Mesothelial cell of epicardium (in vitro differentiated cells): ENCODE measurements around the gene LSM6. TPM values are rescaled to one million over a fixed set of nuclear protein-coding genes. Genes with fewer than 3 reads are reported as not detected.

Source experiments
- DNase-seq, 2 experiments: peaks; one replicate each; pipeline ENCODE4 v3.0.0; 2021; ENCODE audit warnings: low spot score in 2 of 2; ENCODE audit not compliant: unreplicated experiment in 2 of 2
- H3K27ac Mint-ChIP-seq: 2 replicates; pipeline ENCODE4 v1.8.0; 2021; ENCODE audit warnings: mixed read lengths
- H3K27me3 Mint-ChIP-seq: 2 replicates; pipeline ENCODE4 v1.8.0; 2021; ENCODE audit warnings: low read depth, mixed read lengths
- H3K36me3 Mint-ChIP-seq: 2 replicates; pipeline ENCODE4 v1.8.0; 2021; ENCODE audit warnings: mixed read lengths
- H3K4me1 Mint-ChIP-seq: 2 replicates; pipeline ENCODE4 v1.8.0; 2021; ENCODE audit warnings: mixed read lengths
- H3K4me3 Mint-ChIP-seq: 2 replicates; pipeline ENCODE4 v1.8.0; 2021; ENCODE audit warnings: mild to moderate bottlenecking, moderate library complexity, mixed read lengths
- H3K9me3 Mint-ChIP-seq: 2 replicates; pipeline ENCODE4 v1.8.0; 2021; ENCODE audit warnings: mixed read lengths
- total RNA-seq: library from RNA; stranded (reverse); gene quantifications from 3 replicates; pipeline ENCODE4 v1.2.1, GENCODE V29; 2021
- TF ChIP-seq, protein P1 (sequence below): fragments of 200-600 bp; sonication (generic); IDR thresholded peaks from one replicate; pipeline ENCODE4 v1.5.0; 2021; ENCODE audit warnings: antibody characterized with exemption; ENCODE audit not compliant: unreplicated experiment

Gene LSM6
- total RNA-seq, 1 donor from 2014 or later = 37.0 TPM

DNA sequence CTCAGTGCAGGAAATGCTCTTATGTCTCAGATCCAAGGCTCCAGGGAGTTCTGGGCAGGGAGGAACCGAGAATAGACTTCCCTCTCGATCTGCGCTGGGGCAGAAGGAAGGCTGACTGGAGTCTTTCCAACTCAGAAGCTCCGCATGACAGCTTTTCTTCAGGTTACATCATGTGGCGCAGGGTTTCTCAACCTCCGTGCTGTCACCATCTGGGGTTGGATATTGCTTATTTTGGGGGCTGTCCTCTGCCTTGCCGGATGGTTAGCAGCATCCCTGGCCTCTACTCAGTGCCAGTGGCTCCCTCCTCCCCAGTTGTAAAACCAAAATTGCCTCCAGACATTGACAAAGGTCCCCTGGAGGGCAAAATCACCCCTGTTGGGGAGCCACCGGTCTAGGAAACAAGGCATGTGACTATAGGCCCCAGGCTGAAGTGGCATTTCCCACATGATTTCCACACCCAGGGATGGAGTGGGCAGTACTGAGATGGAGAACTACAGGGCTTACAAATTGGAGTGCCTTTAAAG lies 60.2 kb downstream of the LSM6 start:
- Mint-ChIP-seq H3K4me3 (no peak overlapping the region), H3K27me3 (peaks cover 11% of the 10 kb centered on the region), H3K27ac (no peak overlapping the region), H3K36me3 (no peaks in the 10 kb centered on the region), H3K4me1 (no peaks in the 10 kb centered on the region), H3K9me3 (peaks cover 8% of the 10 kb centered on the region)
- TF ChIP-seq, protein P1, sequence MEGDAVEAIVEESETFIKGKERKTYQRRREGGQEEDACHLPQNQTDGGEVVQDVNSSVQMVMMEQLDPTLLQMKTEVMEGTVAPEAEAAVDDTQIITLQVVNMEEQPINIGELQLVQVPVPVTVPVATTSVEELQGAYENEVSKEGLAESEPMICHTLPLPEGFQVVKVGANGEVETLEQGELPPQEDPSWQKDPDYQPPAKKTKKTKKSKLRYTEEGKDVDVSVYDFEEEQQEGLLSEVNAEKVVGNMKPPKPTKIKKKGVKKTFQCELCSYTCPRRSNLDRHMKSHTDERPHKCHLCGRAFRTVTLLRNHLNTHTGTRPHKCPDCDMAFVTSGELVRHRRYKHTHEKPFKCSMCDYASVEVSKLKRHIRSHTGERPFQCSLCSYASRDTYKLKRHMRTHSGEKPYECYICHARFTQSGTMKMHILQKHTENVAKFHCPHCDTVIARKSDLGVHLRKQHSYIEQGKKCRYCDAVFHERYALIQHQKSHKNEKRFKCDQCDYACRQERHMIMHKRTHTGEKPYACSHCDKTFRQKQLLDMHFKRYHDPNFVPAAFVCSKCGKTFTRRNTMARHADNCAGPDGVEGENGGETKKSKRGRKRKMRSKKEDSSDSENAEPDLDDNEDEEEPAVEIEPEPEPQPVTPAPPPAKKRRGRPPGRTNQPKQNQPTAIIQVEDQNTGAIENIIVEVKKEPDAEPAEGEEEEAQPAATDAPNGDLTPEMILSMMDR = no peak
- DNase-seq = no peak

- TF ChIP-seq, protein P1 = no peak
- peaks cover 3% of the 10 kb centered on the region for H3K4me1 Mint-ChIP-seq
- H3K27ac Mint-ChIP-seq = no peak overlapping the region
- H3K4me3 Mint-ChIP-seq = no peak overlapping the region
- H3K36me3 Mint-ChIP-seq = no peaks in the 10 kb centered on the region
- H3K9me3 Mint-ChIP-seq = peaks cover 8% of the 10 kb centered on the region
- peaks cover 11% of the 10 kb centered on the region for H3K27me3 Mint-ChIP-seq
- DNase-seq = no peak
These were observed 60.7 kb downstream of the LSM6 start for GRCh38 chr4:146236216-146236615.

- H3K9me3 Mint-ChIP-seq = peaks cover 6% of the 10 kb centered on the region
- H3K27ac Mint-ChIP-seq = no peak overlapping the region
- TF ChIP-seq, protein P1 = no peak
- H3K4me1 Mint-ChIP-seq = peaks cover 9% of the 10 kb centered on the region
- H3K36me3 Mint-ChIP-seq = no peaks in the 10 kb centered on the region
- peaks cover 11% of the 10 kb centered on the region for H3K27me3 Mint-ChIP-seq
- H3K4me3 Mint-ChIP-seq = no peak overlapping the region
- DNase-seq = no peak
These were observed 61.6 kb downstream of the LSM6 start for GRCh38 chr4:146237092-146237491.

- Mint-ChIP-seq H3K9me3 (no peaks in the 10 kb centered on the region), H3K4me1 (peaks cover 9% of the 10 kb centered on the region), H3K27me3 (peaks cover 11% of the 10 kb centered on the region), H3K27ac (no peak overlapping the region), H3K36me3 (no peaks in the 10 kb centered on the region), H3K4me3 (no peak overlapping the region)
- TF ChIP-seq, protein P1 = no peak
- no peak for DNase-seq
These were observed 62.6 kb downstream of the LSM6 start for GRCh38 chr4:146238107-146238506.

Other genes with a start within 250 kb of the LSM6 start
- gene ZNF827, start 236.9 kb upstream of the LSM6 start, total RNA-seq = 97.8 to 116 TPM (median 100 TPM) in 3 replicates
- 0.13 to 0.45 TPM (median 0.16 TPM) in 3 replicates for gene REELD1, start 38.8 kb downstream of the LSM6 start, total RNA-seq